Astrocyte of the spinal cord (primary cell): Measurements from ENCODE around the gene VENTX.

Experiments used
- DNase-seq: peaks from one replicate; pipeline ENCODE4 v3.0.0; 2011; ENCODE audit warnings: low read depth, low spot score
- H3K4me3 ChIP-seq: 2 replicates; pipeline ENCODE4 v1.5.1; 2011; ENCODE audit warnings: low read depth, mild to moderate bottlenecking, low read length, moderate library complexity
- CTCF ChIP-seq: IDR thresholded peaks from 2 replicates; pipeline ENCODE4 v1.5.1; 2012; ENCODE audit warnings: low read depth, mild to moderate bottlenecking, low read length, inconsistent platforms
- in situ Hi-C: cut with HindIII; loops from 2 replicates; pipeline ENCODE4 v1.10.0; 2017; ENCODE audit warnings: low sequenced_read_pairs

Gene VENTX

GRCh38 chr10:133285217-133285616 lies 47.6 kb downstream of the VENTX start:
- no peak overlapping the region for H3K4me3 ChIP-seq
- DNase-seq = no peak
- in situ Hi-C loops = no loop called here
- no peak for TF ChIP-seq CTCF

- TF ChIP-seq CTCF = no peak
- in situ Hi-C loops = no loop called here
- H3K4me3 ChIP-seq = no peak overlapping the region
- no peak for DNase-seq
These were observed 48.7 kb downstream of the VENTX start for GRCh38 chr10:133286366-133286765.

GRCh38 chr10:133287832-133288500 lies 50.3 kb downstream of the VENTX start:
- in situ Hi-C loops = no loop called here
- DNase-seq = no peak
- H3K4me3 ChIP-seq = no peak overlapping the region
- TF ChIP-seq CTCF = no peak

- H3K4me3 ChIP-seq = no peak overlapping the region
- DNase-seq = no peak
- in situ Hi-C loops = no loop called here
- no peak for TF ChIP-seq CTCF
These were observed 52.1 kb downstream of the VENTX start for GRCh38 chr10:133289761-133290160.
